Keratinocyte (primary cell): ENCODE measurements around the gene TFB1M. TPM values are rescaled to one million over a fixed set of nuclear protein-coding genes. Genes with fewer than 3 reads are reported as not detected.

Source experiments
- DNase-seq: peaks from one replicate; pipeline ENCODE4 v3.0.0-alpha.2; 2011; ENCODE audit warnings: low read depth, missing footprints, low spot score
- FAIRE-seq: peaks from 2 replicates; lab custom pipeline; 2011; peaks lifted over from hg19 to GRCh38; lab: Jason Lieb, UNC
- H2AFZ ChIP-seq: 2 replicates; pipeline ENCODE4 v1.6.0; 2012; ENCODE audit warnings: low read length, control low read depth, inconsistent platforms; ENCODE audit not compliant: control insufficient read depth
- H3K27ac ChIP-seq: 2 replicates; pipeline ENCODE4 v1.5.1; 2011; ENCODE audit warnings: low read length; ENCODE audit not compliant: control insufficient read depth, insufficient read depth
- H3K27me3 ChIP-seq: 3 replicates; pipeline ENCODE4 v1.6.0; 2011; ENCODE audit warnings: low read length; ENCODE audit not compliant: control insufficient read depth, insufficient read depth; ENCODE audit errors: extremely low read depth
- H3K36me3 ChIP-seq, 2 experiments: 2 replicates in 1 of 2; 3 replicates in 1 of 2; pipeline ENCODE4 v1.5.1; 2011; ENCODE audit warnings: low read length in 2 of 2, mild to moderate bottlenecking in 1 of 2; ENCODE audit not compliant: control insufficient read depth in 2 of 2, insufficient read depth in 2 of 2; ENCODE audit errors: extremely low read depth in 1 of 2
- H3K4me1 ChIP-seq: 3 replicates; pipeline ENCODE4 v1.5.1; 2011; ENCODE audit warnings: low read length; ENCODE audit not compliant: control insufficient read depth, insufficient read depth; ENCODE audit errors: extremely low read depth
- H3K4me2 ChIP-seq: 3 replicates; pipeline ENCODE4 v1.6.0; 2011; ENCODE audit warnings: low read depth, low read length; ENCODE audit not compliant: control insufficient read depth, insufficient read depth; ENCODE audit errors: extremely low read depth
- H3K4me3 ChIP-seq, 3 experiments: fragments of 200-600 bp in 1 of 3; sonication (generic) in 1 of 3; 2 replicates in 2 of 3; 3 replicates in 1 of 3; pipeline ENCODE4 v1.5.1; 2011 to 2016; ENCODE audit warnings: low read length in 3 of 3, mild to moderate bottlenecking in 3 of 3, control low read depth in 2 of 3, inconsistent platforms in 1 of 3, low read depth in 1 of 3, mixed read lengths in 1 of 3, mixed run types in 1 of 3, moderate library complexity in 1 of 3; ENCODE audit not compliant: control insufficient read depth in 2 of 3, insufficient read depth in 2 of 3; ENCODE audit errors: extremely low read depth in 1 of 3
- H3K79me2 ChIP-seq: 2 replicates; pipeline ENCODE4 v1.6.0; 2012; ENCODE audit warnings: low read length; ENCODE audit not compliant: control insufficient read depth, insufficient read depth
- H3K9ac ChIP-seq: 3 replicates; pipeline ENCODE4 v1.6.0; 2011; ENCODE audit warnings: low read length; ENCODE audit not compliant: control insufficient read depth, insufficient read depth; ENCODE audit errors: extremely low read depth
- H3K9me1 ChIP-seq: 3 replicates; pipeline ENCODE4 v1.6.0; 2011; ENCODE audit warnings: low read length; ENCODE audit not compliant: control insufficient read depth, insufficient read depth; ENCODE audit errors: extremely low read depth
- H3K9me3 ChIP-seq: 2 replicates; pipeline ENCODE4 v1.5.1; 2012; ENCODE audit warnings: low read depth, low read length; ENCODE audit not compliant: control insufficient read depth
- H4K20me1 ChIP-seq: 3 replicates; pipeline ENCODE4 v1.6.0; 2011; ENCODE audit warnings: low read length; ENCODE audit not compliant: control insufficient read depth, insufficient read depth; ENCODE audit errors: extremely low read depth
- EZH2 ChIP-seq: IDR thresholded peaks from one replicate; pipeline ENCODE4 v1.6.1; 2012; ENCODE audit warnings: inconsistent platforms, mild to moderate bottlenecking, low read length, moderate library complexity
- dilution Hi-C: fragments of 300-500 bp; cut with MboI; formaldehyde crosslinking; loops from one replicate; pipeline ENCODE4 v1.7.0; 2020; ENCODE audit warnings: low sequenced_read_pairs; ENCODE audit not compliant: extremely low pct_ligation_motif_present
- polyA plus RNA-seq, 5 experiments: library from polyadenylated mRNA; depleted of rRNA in 3 of 5; stranded (reverse) in 3 of 5; stranded (forward) in 1 of 5; unstranded in 1 of 5; fragments of >200 nt; gene quantifications; 1 replicate in 1 of 5; 2 replicates in 3 of 5; 3 replicates in 1 of 5; pipeline versions ENCODE4 v1.2.1 to v1.2.3, GENCODE V29; 2011 to 2012; ENCODE audit warnings: missing spikeins in 2 of 5, low read depth in 1 of 5, low replicate concordance in 1 of 5
- TF ChIP-seq, protein P1 (sequence below), 3 experiments: IDR thresholded peaks in 1 of 3; conservative IDR thresholded peaks in 1 of 3; optimal IDR thresholded peaks in 1 of 3; 2 replicates in 2 of 3; 3 replicates in 1 of 3; pipeline versions ENCODE3 to v1.5.1; 2011; ENCODE audit warnings: low read length in 3 of 3, mild to moderate bottlenecking in 3 of 3, moderate library complexity in 2 of 3, control low read depth in 1 of 3, inconsistent platforms in 1 of 3; ENCODE audit not compliant: insufficient read depth in 2 of 3; ENCODE audit errors: extremely low read depth in 1 of 3

TFB1M gene
- polyA plus RNA-seq, 1 donor (not counting 4 experiments of a cell fraction or from before 2014, with no cell fraction given): 38.6 TPM

DNA sequence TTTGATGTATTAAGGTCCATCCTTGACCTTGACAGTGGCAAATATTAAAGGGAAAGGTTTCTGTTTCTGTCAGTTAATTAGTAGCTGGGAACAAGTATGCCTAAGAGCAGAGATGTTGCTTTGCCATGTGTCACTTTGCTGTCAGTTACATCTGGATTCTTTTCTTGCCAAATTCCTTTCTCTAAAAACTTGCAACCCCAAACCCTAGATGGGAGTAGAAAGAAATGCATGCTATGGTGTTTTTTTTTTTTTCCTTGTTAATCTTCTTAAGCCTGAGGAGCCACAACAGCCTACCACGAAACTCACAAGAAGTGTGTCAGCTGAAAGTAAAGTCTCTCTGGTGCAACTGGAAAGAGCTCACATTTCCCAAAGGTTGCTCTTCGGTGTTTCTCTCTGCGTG is 68.5 kb downstream of the TFB1M start:
- dilution Hi-C loops: no loop called here
- Histone ChIP-seq H3K4me3 (no peak overlapping the region), H3K4me1 (peaks cover 13% of the 10 kb centered on the region), H3K4me2 (no peak overlapping the region), H3K27ac (no peak overlapping the region), H4K20me1 (no peaks in the 10 kb centered on the region), H3K9me3 (no peaks in the 10 kb centered on the region), H2AFZ (no peak overlapping the region), H3K9me1 (no peaks in the 10 kb centered on the region), H3K79me2 (no peaks in the 10 kb centered on the region), H3K36me3 (peaks cover 4 to 6% of the 10 kb centered on the region in 2 experiments), H3K27me3 (no peaks in the 10 kb centered on the region), H3K9ac (no peak overlapping the region)
- FAIRE-seq: no peak
- TF ChIP-seq, protein P1, sequence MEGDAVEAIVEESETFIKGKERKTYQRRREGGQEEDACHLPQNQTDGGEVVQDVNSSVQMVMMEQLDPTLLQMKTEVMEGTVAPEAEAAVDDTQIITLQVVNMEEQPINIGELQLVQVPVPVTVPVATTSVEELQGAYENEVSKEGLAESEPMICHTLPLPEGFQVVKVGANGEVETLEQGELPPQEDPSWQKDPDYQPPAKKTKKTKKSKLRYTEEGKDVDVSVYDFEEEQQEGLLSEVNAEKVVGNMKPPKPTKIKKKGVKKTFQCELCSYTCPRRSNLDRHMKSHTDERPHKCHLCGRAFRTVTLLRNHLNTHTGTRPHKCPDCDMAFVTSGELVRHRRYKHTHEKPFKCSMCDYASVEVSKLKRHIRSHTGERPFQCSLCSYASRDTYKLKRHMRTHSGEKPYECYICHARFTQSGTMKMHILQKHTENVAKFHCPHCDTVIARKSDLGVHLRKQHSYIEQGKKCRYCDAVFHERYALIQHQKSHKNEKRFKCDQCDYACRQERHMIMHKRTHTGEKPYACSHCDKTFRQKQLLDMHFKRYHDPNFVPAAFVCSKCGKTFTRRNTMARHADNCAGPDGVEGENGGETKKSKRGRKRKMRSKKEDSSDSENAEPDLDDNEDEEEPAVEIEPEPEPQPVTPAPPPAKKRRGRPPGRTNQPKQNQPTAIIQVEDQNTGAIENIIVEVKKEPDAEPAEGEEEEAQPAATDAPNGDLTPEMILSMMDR (optimal IDR thresholded peaks at IDR 0.05 in 1 of 3, IDR thresholded peaks at IDR 0.05 in 1 of 3, conservative IDR thresholded peaks at IDR 0.05 in 1 of 3; ENCODE audit: extremely low read depth in 1 of 3, insufficient read depth in 2 of 3, low read length in 3 of 3): no peak
- no peak for TF ChIP-seq EZH2
- DNase-seq: no peak

DNA sequence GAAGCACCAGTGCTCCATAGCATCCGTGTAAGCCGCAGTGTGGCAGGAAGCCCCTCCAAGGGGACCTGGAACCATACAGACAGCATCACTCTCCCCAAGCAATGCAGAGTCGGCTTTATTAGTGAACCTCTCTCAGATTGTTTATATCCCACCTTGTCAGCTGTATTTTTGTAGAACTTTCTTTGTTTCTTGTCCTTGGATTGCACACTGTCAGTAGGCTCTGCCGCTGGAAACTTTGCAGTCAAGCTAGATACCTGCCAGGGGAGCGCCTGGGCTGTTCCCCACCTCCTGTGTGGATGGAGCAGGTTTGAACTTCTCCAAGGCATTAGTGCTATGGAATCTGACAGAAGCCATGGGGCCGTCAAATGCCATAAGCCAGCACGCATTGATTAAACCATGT is 69.1 kb downstream of the TFB1M start:
- no peak for DNase-seq
- Histone ChIP-seq H3K9me1 (no peaks in the 10 kb centered on the region), H3K36me3 (peaks cover 0 to 1% of the 10 kb centered on the region in 2 experiments), H3K27ac (no peak overlapping the region), H3K9me3 (no peaks in the 10 kb centered on the region), H3K27me3 (no peaks in the 10 kb centered on the region), H3K4me2 (no peak overlapping the region), H2AFZ (no peak overlapping the region), H3K4me1 (peaks cover 13% of the 10 kb centered on the region), H3K4me3 (no peak overlapping the region), H3K79me2 (no peaks in the 10 kb centered on the region), H3K9ac (no peak overlapping the region), H4K20me1 (no peaks in the 10 kb centered on the region)
- dilution Hi-C loops: no loop called here
- TF ChIP-seq, protein P1 (optimal IDR thresholded peaks at IDR 0.05 in 1 of 3, IDR thresholded peaks at IDR 0.05 in 1 of 3, conservative IDR thresholded peaks at IDR 0.05 in 1 of 3; ENCODE audit: extremely low read depth in 1 of 3, insufficient read depth in 2 of 3, low read length in 3 of 3): no peak
- TF ChIP-seq EZH2: no peak
- FAIRE-seq: no peak
